CD8-positive, alpha-beta memory T cell (primary cell): ENCODE measurements around the gene SMOC1. TPM values are rescaled to one million over a fixed set of nuclear protein-coding genes. Genes with fewer than 3 reads are reported as not detected.
A peak's percentile ranks its signal among the peaks of the same experiment; 100 is the strongest.

Source experiments
- CTCF ChIA-PET: fragments of 350-600 bp; sonication (Branson Sonifier 250); formaldehyde crosslinking; loops from one replicate; lab custom pipeline; 2021; ENCODE audit warnings: antibody characterized with exemption; lab: Charles Lee
- POLR2A ChIA-PET: fragments of 350-600 bp; sonication (Branson Sonifier 250); formaldehyde crosslinking; loops from one replicate; lab custom pipeline; 2021; ENCODE audit warnings: antibody characterized with exemption; lab: Charles Lee
- DNase-seq, 5 donors: peaks; one replicate each; pipeline versions ENCODE4 v3.0.0 to v3.0.0-alpha.2; 2020 to 2022; ENCODE audit warnings: mixed read lengths in 1 of 5
- H3K27ac ChIP-seq: one replicate; pipeline ENCODE4 v1.7.0; 2013; ENCODE audit warnings: low read depth, mild to moderate bottlenecking, low read length, moderate library complexity
- H3K27me3 ChIP-seq: 2 replicates; pipeline ENCODE4 v1.7.0; 2013; ENCODE audit warnings: low read length, mild to moderate bottlenecking; ENCODE audit not compliant: insufficient read depth, poor library complexity, severe bottlenecking
- H3K36me3 ChIP-seq: 2 replicates; pipeline ENCODE4 v1.7.0; 2013; ENCODE audit warnings: mild to moderate bottlenecking, low read length, moderate library complexity; ENCODE audit not compliant: insufficient read depth
- H3K4me1 ChIP-seq: 2 replicates; pipeline ENCODE4 v1.7.0; 2013; ENCODE audit warnings: mild to moderate bottlenecking, low read length, moderate library complexity; ENCODE audit not compliant: insufficient read depth
- H3K4me3 ChIP-seq: 2 replicates; pipeline ENCODE4 v1.7.0; 2013; ENCODE audit warnings: mild to moderate bottlenecking, low read length
- H3K9me3 ChIP-seq: 2 replicates; pipeline ENCODE4 v1.7.0; 2013; ENCODE audit warnings: mild to moderate bottlenecking, low read length
- H3K27ac Mint-ChIP-seq, 8 donors: one replicate each; pipeline ENCODE4 v1.8.0; 2020 to 2021; ENCODE audit warnings: mixed read lengths in 8 of 8, mild to moderate bottlenecking in 6 of 8, inconsistent platforms in 3 of 8, moderate library complexity in 3 of 8
- H3K27me3 Mint-ChIP-seq, 2 donors: one replicate each; pipeline ENCODE4 v1.8.0; 2020 to 2021; ENCODE audit warnings: mixed read lengths in 2 of 2, mild to moderate bottlenecking in 1 of 2, moderate library complexity in 1 of 2
- H3K36me3 Mint-ChIP-seq, 3 donors: one replicate each; pipeline ENCODE4 v1.8.0; 2020 to 2021; ENCODE audit warnings: mixed read lengths in 3 of 3, inconsistent platforms in 1 of 3, mild to moderate bottlenecking in 1 of 3
- H3K4me1 Mint-ChIP-seq, 3 donors: one replicate each; pipeline ENCODE4 v1.8.0; 2020 to 2021; ENCODE audit warnings: mixed read lengths in 3 of 3, inconsistent platforms in 1 of 3, mild to moderate bottlenecking in 1 of 3
- H3K4me3 Mint-ChIP-seq, 7 donors: one replicate each; pipeline ENCODE4 v1.8.0; 2020 to 2021; ENCODE audit warnings: mixed read lengths in 7 of 7, mild to moderate bottlenecking in 6 of 7, moderate library complexity in 4 of 7, inconsistent platforms in 2 of 7
- H3K9me3 Mint-ChIP-seq, 5 donors: one replicate each; pipeline ENCODE4 v1.8.0; 2020 to 2022; ENCODE audit warnings: mixed read lengths in 5 of 5, mild to moderate bottlenecking in 3 of 5, moderate library complexity in 2 of 5, inconsistent platforms in 1 of 5
- polyA plus RNA-seq: library from polyadenylated mRNA; unstranded; fragments of 300-500 nt; fragmentation: Illumina TruSeq; gene quantifications from one replicate; pipeline ENCODE4 v1.2.3, GENCODE V29; 2021
- total RNA-seq, 2 experiments: library from RNA; stranded (reverse); gene quantifications; one replicate each; pipeline ENCODE4 v1.2.3, GENCODE V29; 2021

Gene SMOC1
- total and polyA plus RNA-seq, 3 experiments from 2014 or later, result not detected

GRCh38 chr14:70052990-70053389, 173.8 kb downstream of the SMOC1 start:
- Histone ChIP-seq H3K27me3 (no peaks in the 10 kb centered on the region), H3K4me1 (no peaks in the 10 kb centered on the region), H3K9me3 (no peaks in the 10 kb centered on the region), H3K4me3 (no peak overlapping the region), H3K36me3 (no peaks in the 10 kb centered on the region), H3K27ac (no peak overlapping the region)
- DNase-seq, result no peak
- H3K9me3 Mint-ChIP-seq, result peaks cover 0 to 2% (median 0%) of the 10 kb centered on the region in 5 donors
- H3K27ac Mint-ChIP-seq, result no peak overlapping the region
- CTCF ChIA-PET, result no interaction called here
- no peak overlapping the region for H3K4me3 Mint-ChIP-seq
- POLR2A ChIA-PET, result no interaction called here
- peaks cover 10 to 29% of the 10 kb centered on the region in 2 donors for H3K27me3 Mint-ChIP-seq
- no peaks in the 10 kb centered on the region for H3K4me1 Mint-ChIP-seq
- no peaks in the 10 kb centered on the region for H3K36me3 Mint-ChIP-seq

- peaks cover 0 to 2% (median 0%) of the 10 kb centered on the region in 5 donors for H3K9me3 Mint-ChIP-seq
- Histone ChIP-seq H3K27ac (no peak overlapping the region), H3K4me3 (no peak overlapping the region), H3K36me3 (no peaks in the 10 kb centered on the region), H3K9me3 (no peaks in the 10 kb centered on the region), H3K27me3 (no peaks in the 10 kb centered on the region), H3K4me1 (no peaks in the 10 kb centered on the region)
- no peak overlapping the region for H3K4me3 Mint-ChIP-seq
- peaks cover 17 to 40% of the 10 kb centered on the region in 2 donors for H3K27me3 Mint-ChIP-seq
- no peaks in the 10 kb centered on the region for H3K4me1 Mint-ChIP-seq
- H3K27ac Mint-ChIP-seq, result peak overlapping the region in 1 of 8 donors; percentile 24
- DNase-seq, result no peak
- POLR2A ChIA-PET, result no interaction called here
- CTCF ChIA-PET, result no interaction called here
- H3K36me3 Mint-ChIP-seq, result no peaks in the 10 kb centered on the region
Observed at GRCh38 chr14:70057519-70058136, 178.4 kb downstream of the SMOC1 start.

GRCh38 chr14:70059545-70059944, 180.3 kb downstream of the SMOC1 start:
- CTCF ChIA-PET, result no interaction called here
- Histone ChIP-seq H3K27ac (no peak overlapping the region), H3K36me3 (no peaks in the 10 kb centered on the region), H3K4me1 (no peaks in the 10 kb centered on the region), H3K9me3 (no peaks in the 10 kb centered on the region), H3K4me3 (no peak overlapping the region), H3K27me3 (no peaks in the 10 kb centered on the region)
- no peak for DNase-seq
- Mint-ChIP-seq H3K4me3 (no peak overlapping the region), H3K27ac (no peak overlapping the region), H3K9me3 (peaks cover 0 to 2% (median 0%) of the 10 kb centered on the region in 5 donors), H3K36me3 (no peaks in the 10 kb centered on the region), H3K27me3 (peaks cover 20 to 51% of the 10 kb centered on the region in 2 donors), H3K4me1 (no peaks in the 10 kb centered on the region)
- POLR2A ChIA-PET, result no interaction called here

GRCh38 chr14:70061108-70061507, 181.9 kb downstream of the SMOC1 start:
- no peaks in the 10 kb centered on the region for H3K36me3 ChIP-seq
- H3K27me3 ChIP-seq, result no peaks in the 10 kb centered on the region
- no peaks in the 10 kb centered on the region for H3K4me1 Mint-ChIP-seq
- no peaks in the 10 kb centered on the region for H3K36me3 Mint-ChIP-seq
- DNase-seq, result no peak
- POLR2A ChIA-PET, result no interaction called here
- H3K27me3 Mint-ChIP-seq, result peaks cover 16 to 52% of the 10 kb centered on the region in 2 donors
- no peaks in the 10 kb centered on the region for H3K4me1 ChIP-seq
- H3K27ac ChIP-seq, result no peak overlapping the region
- no peak overlapping the region for H3K27ac Mint-ChIP-seq
- no peak overlapping the region for H3K4me3 ChIP-seq
- H3K9me3 Mint-ChIP-seq, result peaks cover 0 to 2% (median 0%) of the 10 kb centered on the region in 5 donors
- no peaks in the 10 kb centered on the region for H3K9me3 ChIP-seq
- H3K4me3 Mint-ChIP-seq, result no peak overlapping the region
- CTCF ChIA-PET, result no interaction called here

- Mint-ChIP-seq H3K4me3 (no peak overlapping the region), H3K27me3 (peaks cover 11 to 39% of the 10 kb centered on the region in 2 donors), H3K27ac (no peak overlapping the region), H3K4me1 (no peaks in the 10 kb centered on the region), H3K9me3 (peaks cover 0 to 2% (median 0%) of the 10 kb centered on the region in 5 donors), H3K36me3 (no peaks in the 10 kb centered on the region)
- POLR2A ChIA-PET, result no interaction called here
- Histone ChIP-seq H3K4me1 (no peaks in the 10 kb centered on the region), H3K9me3 (no peaks in the 10 kb centered on the region), H3K4me3 (no peak overlapping the region), H3K27me3 (no peaks in the 10 kb centered on the region), H3K36me3 (no peaks in the 10 kb centered on the region), H3K27ac (no peak overlapping the region)
- DNase-seq, result no peak
- CTCF ChIA-PET, result no interaction called here
Observed at GRCh38 chr14:70064136-70064865, 185.1 kb downstream of the SMOC1 start.

GRCh38 chr14:70067810-70068209, 188.6 kb downstream of the SMOC1 start:
- no peak overlapping the region for H3K27ac ChIP-seq
- H3K27ac Mint-ChIP-seq, result no peak overlapping the region
- H3K9me3 ChIP-seq, result no peaks in the 10 kb centered on the region
- POLR2A ChIA-PET, result no interaction called here
- H3K36me3 Mint-ChIP-seq, result no peaks in the 10 kb centered on the region
- H3K4me1 Mint-ChIP-seq, result no peaks in the 10 kb centered on the region
- no peak overlapping the region for H3K4me3 ChIP-seq
- no peaks in the 10 kb centered on the region for H3K36me3 ChIP-seq
- H3K27me3 ChIP-seq, result no peaks in the 10 kb centered on the region
- H3K4me1 ChIP-seq, result no peaks in the 10 kb centered on the region
- H3K9me3 Mint-ChIP-seq, result no peaks in the 10 kb centered on the region
- CTCF ChIA-PET, result no interaction called here
- no peak for DNase-seq
- H3K4me3 Mint-ChIP-seq, result no peak overlapping the region
- peaks cover 5 to 32% of the 10 kb centered on the region in 2 donors for H3K27me3 Mint-ChIP-seq

GRCh38 chr14:70069186-70069585, 190.0 kb downstream of the SMOC1 start:
- H3K27me3 Mint-ChIP-seq, result peaks cover 4 to 26% of the 10 kb centered on the region in 2 donors
- Histone ChIP-seq H3K4me1 (no peaks in the 10 kb centered on the region), H3K9me3 (no peaks in the 10 kb centered on the region), H3K36me3 (no peaks in the 10 kb centered on the region), H3K27ac (no peak overlapping the region), H3K27me3 (no peaks in the 10 kb centered on the region), H3K4me3 (no peak overlapping the region)
- DNase-seq, result no peak
- no peak overlapping the region for H3K4me3 Mint-ChIP-seq
- no peaks in the 10 kb centered on the region for H3K4me1 Mint-ChIP-seq
- H3K36me3 Mint-ChIP-seq, result no peaks in the 10 kb centered on the region
- ChIA-PET CTCF (no interaction called here), POLR2A (no interaction called here)
- no peaks in the 10 kb centered on the region for H3K9me3 Mint-ChIP-seq
- no peak overlapping the region for H3K27ac Mint-ChIP-seq

GRCh38 chr14:70073924-70074566, 194.8 kb downstream of the SMOC1 start:
- no peak overlapping the region for H3K4me3 Mint-ChIP-seq
- Histone ChIP-seq H3K9me3 (no peaks in the 10 kb centered on the region), H3K36me3 (no peaks in the 10 kb centered on the region), H3K4me1 (no peaks in the 10 kb centered on the region), H3K4me3 (no peak overlapping the region), H3K27ac (no peak overlapping the region), H3K27me3 (no peaks in the 10 kb centered on the region)
- POLR2A ChIA-PET, result no interaction called here
- no peaks in the 10 kb centered on the region for H3K36me3 Mint-ChIP-seq
- CTCF ChIA-PET, result no interaction called here
- H3K27ac Mint-ChIP-seq, result no peak overlapping the region
- no peak for DNase-seq
- H3K4me1 Mint-ChIP-seq, result no peaks in the 10 kb centered on the region
- peaks cover 12 to 40% of the 10 kb centered on the region in 2 donors for H3K27me3 Mint-ChIP-seq
- H3K9me3 Mint-ChIP-seq, result no peaks in the 10 kb centered on the region
